ACHN (cell line): ENCODE results near the gene CTTNBP2.
A peak's percentile ranks its signal among the peaks of the same experiment; 100 is the strongest.
"Not testable (repeated sequence)": the region's sequence is repeated elsewhere in the genome, so short reads cannot be mapped to it uniquely, and the experiment has no call there.

Experiments
- DNase-seq: peaks from one replicate; pipeline ENCODE4 v3.0.0-alpha.2; 2015
- in situ Hi-C: cut with HindIII; loops from 2 replicates; pipeline ENCODE4 v1.10.0; 2017; ENCODE audit warnings: low sequenced_read_pairs, low pct_ligation_motif_present, low pct_unique_long_range_greater_than_20kb

The CTTNBP2 gene

GRCh38 chr7:117717357-117717756, 155.9 kb downstream of the CTTNBP2 start:
- no peak for DNase-seq
- in situ Hi-C loops: no loop called here

DNA sequence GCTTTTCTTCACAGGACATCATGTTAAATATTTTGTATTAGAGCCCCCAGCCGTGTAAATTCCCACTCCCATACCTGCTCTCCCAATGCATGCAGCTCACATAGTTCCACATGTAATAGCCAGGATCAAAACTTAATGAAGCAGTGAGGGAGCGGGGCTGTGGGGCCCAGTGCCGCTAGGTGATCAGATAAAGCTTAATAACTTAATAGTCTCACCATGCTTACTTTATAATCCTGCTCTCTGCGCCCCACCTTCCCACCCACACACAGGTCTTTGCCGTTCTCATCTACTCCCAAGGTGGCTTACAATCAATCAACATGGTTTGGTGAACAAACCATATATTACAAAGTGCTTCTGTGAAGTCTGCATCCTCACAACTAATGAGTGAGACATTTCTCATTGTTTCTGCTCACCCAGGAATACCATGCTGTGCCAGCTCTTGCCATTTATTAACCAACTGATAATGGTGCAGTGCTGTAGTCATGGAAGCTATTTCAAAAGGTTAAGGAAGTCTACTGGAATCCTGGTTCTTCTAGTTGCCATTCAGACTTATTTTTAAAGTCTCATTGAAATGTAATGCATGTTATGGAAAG, 156.4 kb downstream of the CTTNBP2 start:
- DNase-seq: peak; percentile 72

GRCh38 chr7:117715784-117716445, 157.3 kb downstream of the CTTNBP2 start:
- DNase-seq: peak; percentile 79
- in situ Hi-C loops: no loop called here

More for the DNA sequence above, 156.4 kb downstream of the CTTNBP2 start:
- in situ Hi-C loops: no loop called here

DNA sequence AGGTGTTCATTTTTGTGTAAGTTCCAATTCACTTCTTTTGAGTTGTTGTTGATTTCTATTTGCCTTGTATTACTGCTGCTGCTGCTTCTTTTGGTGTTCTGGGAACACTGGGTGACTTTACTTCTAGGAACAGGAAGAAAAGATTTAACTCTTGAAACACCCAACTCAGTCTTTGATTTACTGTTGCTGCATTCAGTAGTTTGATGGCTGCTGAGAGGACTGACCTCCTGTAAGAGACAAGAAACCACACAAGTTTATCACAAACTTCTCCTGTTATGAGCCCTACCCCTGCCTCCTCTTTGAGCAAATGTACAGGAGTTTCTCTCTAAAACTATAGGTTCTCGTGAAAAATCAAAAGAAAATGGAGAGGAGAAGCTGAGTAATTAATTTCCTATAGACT, 161.7 kb downstream of the CTTNBP2 start:
- no peak for DNase-seq
- in situ Hi-C loops: no loop called here

DNA sequence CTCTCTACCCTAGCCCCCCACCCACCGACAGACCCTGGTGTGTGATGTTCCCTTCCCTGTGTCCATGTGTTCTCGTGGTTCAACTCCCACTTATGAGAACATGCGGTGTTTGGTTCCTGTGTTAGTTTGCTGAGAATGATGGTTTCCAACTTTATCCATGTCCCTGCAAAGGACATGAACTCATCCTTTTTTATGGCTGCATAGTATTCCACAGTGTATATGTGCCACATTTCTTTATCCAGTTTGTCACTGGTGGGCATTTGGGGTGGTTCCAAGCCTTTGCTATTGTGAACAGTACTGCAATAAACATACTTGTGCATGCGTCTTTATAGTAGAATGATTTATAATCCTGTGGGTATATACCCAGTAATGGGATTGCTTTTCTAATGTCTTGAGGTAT, 165.1 kb downstream of the CTTNBP2 start:
- in situ Hi-C loops: not testable (repeated sequence)

DNA sequence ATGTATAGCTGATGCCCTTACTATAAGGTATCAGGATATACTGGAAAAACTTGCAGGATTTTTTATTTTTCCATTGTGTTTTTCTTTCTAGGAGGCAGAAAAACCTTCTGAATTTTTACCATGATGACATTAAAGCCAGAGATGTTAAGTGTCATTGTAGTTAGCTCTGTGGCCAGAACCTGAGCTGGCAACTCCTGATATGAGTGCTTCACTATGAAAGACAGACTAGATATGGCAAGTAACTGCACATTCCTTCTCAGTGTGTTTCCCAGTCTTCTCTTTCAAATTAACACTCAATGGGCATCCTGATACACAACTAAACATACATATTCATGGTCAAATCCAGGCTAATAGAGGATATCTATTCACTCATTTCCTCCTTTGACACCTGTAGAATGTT, 166.2 kb downstream of the CTTNBP2 start:
- no peak for DNase-seq
- in situ Hi-C loops: no loop called here

More for the DNA sequence above, 165.1 kb downstream of the CTTNBP2 start:
- DNase-seq: not testable (repeated sequence)

GRCh38 chr7:117706210-117706609, 167.0 kb downstream of the CTTNBP2 start:
- in situ Hi-C loops: no loop called here
- DNase-seq: no peak

DNA sequence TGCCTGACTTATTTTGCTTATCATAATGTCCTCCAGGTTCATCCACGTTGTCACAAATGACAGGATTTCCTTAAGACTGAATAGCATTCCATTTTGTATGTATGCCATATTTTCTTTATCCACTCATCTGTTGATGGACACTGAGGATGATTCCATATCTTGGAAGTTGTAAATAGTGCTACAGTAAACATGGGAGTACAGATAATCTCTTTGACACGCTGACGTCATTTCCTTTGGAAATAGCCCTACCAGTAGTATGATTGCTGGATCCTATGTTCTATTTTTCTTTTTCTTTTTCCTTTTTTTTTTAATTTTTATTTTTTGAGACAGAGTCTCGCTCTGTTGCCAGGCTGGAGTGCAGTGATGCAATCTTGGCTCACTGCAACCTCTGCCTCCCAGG, 167.6 kb downstream of the CTTNBP2 start:
- no peak for DNase-seq
- in situ Hi-C loops: no loop called here

DNA sequence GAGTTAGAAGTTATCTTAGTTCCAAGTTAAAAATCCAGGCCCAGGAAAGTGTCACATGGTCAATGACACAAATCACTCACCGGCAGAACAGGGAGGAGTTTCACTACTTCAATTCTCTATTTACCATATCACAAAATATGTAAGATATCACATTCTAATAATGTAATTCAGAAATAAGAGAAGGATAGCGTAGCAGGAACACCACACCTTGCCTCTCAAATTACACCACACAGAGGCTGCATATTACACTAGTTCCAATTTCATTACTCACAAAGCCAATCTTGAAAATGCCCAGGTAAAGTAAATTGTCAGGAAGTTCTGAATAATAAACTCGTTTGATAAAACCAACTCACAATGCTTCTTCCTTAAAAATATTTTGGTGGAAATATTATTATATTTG, 169.2 kb downstream of the CTTNBP2 start:
- in situ Hi-C loops: no loop called here
- no peak for DNase-seq

- no peak for DNase-seq
- in situ Hi-C loops: no loop called here
Observed at GRCh38 chr7:117698018-117698417, 175.2 kb downstream of the CTTNBP2 start.

GRCh38 chr7:117692338-117692737, 180.9 kb downstream of the CTTNBP2 start:
- in situ Hi-C loops: no loop called here
- no peak for DNase-seq

DNA sequence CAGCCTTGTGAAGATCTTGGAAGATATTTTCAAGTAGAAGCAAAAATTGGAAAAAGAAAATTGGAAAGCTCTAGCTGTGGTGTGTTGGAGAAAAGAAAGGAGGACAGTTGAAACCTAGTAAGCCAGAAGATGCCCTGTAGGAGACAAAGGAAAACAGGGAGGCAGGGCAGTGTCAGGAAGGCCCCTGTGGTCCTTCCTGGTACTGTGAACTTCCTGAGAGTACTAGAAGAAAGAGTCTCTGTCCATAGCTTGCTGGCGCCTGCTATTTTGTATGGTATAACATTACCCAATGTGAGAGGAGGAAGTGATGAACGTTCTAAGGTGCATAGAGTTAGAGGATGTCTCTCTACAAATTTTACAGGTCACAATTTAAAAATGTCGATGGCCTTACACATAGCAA, 183.1 kb downstream of the CTTNBP2 start:
- in situ Hi-C loops: no loop called here
- no peak for DNase-seq

DNA sequence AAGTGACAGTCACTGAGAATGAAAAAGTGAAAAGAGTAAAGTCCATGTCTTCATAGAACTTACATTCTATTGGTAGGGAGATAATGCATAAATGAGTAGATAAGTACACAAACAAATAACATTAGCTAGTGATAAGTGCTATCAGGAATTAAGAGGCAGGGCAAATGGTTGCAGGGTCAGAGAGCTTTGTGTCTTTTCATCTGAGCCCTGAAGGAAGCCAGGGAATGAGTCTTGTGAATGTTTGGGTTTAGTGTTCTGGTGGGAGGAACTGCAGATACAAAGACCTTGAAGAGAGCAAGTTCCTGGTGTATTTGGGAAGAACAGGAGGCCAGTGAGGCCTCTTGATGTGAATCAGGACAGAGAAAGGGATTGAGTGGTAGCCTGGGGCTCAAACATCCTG, 183.8 kb downstream of the CTTNBP2 start:
- DNase-seq: no peak
- in situ Hi-C loops: no loop called here

DNA sequence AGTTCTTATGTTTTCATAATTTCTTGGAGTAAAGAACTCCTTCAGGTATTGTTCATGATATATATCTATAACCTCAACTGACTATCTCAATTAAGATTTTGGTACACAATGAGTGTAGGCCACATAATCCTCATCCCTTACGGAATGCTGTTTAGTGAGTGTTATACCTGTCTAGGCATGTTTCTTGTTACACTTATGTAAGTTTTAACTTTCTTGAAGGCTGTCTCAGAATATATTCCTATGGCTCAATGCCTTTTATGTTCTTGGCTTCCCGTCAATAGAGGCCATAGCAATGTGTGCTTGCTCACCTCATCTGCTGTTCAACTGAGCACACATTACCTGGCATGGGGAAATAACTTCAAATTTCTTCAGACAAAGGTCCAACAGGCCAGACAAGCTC, 185.1 kb downstream of the CTTNBP2 start:
- in situ Hi-C loops: no loop called here
- no peak for DNase-seq

GRCh38 chr7:117686311-117686935, 186.8 kb downstream of the CTTNBP2 start:
- no peak for DNase-seq
- in situ Hi-C loops: no loop called here

DNA sequence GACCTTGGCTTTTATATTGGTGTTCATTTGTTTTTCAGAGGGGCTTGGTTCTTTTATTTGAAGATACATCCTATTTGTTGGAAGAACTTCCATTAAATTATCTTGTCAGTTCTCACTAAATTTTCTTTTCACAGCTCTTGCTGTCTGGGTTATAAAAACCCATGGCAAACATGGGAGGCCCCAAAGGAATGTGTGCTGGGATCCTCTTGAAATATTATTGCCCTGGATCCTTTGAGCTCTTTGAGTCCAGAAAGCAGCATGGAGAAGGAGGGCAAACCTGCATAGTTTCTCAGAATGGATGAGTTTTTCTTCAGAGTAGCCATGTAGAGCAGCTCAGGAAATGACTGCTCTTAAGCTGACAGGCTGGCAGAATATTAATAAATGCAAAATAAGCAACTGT, 187.4 kb downstream of the CTTNBP2 start:
- in situ Hi-C loops: no loop called here
- no peak for DNase-seq

DNA sequence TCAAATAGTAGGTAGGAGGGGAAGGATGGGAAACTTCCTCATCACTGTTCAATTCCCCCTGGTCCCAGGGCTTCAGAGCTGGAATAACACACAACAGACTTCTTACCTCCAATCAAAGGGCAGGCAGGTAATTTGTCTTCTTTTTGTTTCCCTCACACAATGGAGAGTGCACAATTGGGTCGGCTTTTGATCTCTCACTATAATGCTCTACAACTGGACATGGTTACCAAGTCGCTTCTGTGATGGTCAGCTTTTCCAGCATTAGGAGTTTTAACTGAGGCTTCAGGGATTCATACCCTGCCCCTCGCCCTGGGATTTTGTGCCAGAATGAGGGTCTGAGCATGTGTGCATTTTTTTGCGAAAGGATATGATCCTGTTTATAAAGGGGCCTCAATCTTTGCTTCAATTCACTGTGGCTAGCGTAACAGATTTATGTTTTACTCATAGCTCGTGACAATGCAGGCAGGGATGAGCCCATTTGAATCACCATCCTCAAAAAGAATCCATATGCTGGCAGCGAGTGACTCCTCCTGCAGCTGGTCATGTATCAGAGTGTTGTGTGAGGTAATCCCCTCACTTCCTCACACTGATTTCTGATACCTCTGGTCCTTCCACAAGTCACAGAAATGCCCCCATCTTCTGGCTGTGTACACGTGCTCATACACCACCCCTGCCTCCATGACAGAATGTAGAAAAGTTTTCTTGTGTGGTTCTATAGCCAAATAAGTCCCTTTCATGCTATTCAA, 189.6 kb downstream of the CTTNBP2 start:
- in situ Hi-C loops: no loop called here

DNA sequence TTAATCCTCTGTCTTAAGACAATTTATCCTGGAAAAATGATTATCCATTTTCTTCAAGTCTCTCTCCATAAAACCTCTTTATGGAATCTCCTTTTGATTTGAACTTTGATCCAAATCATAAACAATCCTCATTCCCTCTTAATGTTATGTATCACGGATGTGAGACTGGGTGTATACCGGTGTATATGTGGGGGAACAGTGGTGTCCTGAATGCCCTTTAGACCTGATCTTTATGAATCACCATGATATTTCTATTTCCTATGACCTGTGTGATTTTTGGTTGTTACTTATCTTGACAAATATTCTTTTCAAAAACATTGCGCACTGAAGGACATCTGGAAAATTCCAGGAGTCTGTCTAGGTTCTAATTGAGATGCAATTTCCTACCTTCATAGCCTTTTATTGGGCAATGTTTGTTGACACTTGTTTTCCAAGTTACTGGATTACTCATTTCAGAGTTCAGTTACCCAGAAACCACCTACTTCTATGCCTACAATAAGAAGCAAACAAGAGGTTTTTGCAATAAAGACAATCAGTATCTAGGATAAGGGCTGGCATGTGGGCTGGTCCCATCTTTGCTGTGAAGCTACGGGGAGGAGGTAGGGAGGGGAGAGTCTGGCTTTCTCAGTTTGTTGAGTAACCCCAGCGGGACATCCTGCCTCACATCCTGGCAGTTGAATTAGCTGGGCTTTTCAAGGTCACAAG, 190.4 kb downstream of the CTTNBP2 start:
- no peak for DNase-seq
- in situ Hi-C loops: no loop called here

More for the DNA sequence above, 189.6 kb downstream of the CTTNBP2 start:
- DNase-seq: no peak

GRCh38 chr7:117679120-117679519, 194.1 kb downstream of the CTTNBP2 start:
- no peak for DNase-seq
- in situ Hi-C loops: no loop called here
